Measurements from ENCODE around the gene RAB6A. TPM values are rescaled to one million over a fixed set of nuclear protein-coding genes. Genes with fewer than 3 reads are reported as not detected.

Gene RAB6A
- total RNA-seq, 6 experiments from 2014 or later = 59.3 to 163 (median 81.7) TPM

DNA sequence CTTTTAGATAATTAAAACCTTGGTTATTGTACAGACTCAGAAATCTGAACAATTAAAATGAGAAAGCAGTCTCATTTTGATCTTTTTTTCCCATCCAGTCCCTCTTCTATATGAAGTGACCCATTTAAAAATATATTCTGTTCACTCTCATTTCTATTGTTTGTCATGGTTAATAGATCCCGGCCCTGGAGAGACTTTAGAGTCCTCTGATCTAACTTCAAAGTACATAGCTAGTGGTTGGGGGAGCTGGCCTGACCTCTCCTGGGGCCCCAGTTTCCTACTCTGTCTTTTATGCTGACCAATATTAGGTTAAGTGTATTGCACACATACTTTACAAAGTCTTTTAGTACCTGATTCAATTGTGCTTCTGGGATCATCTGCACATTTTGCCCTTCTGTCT is 40.3 kb upstream of the RAB6A start:
- no peak for DNase-seq
- 58% methylated on average over 1 of the region's 1 CpG for WGBS (ENCODE audit: insufficient coverage, low coverage, low lambda C conversion rate, missing lambda C conversion rate)
- no peaks in the 10 kb centered on the region for H3K4me1 ChIP-seq
- intact Hi-C loops (cut with DNase I) = no loop called here
- H3K4me3 ChIP-seq = no peak overlapping the region
- no peak overlapping the region for H3K27ac ChIP-seq
- no peak for ATAC-seq
- TF ChIP-seq POLR2A (IDR thresholded peaks at IDR 0.05) (no peak), CTCF (IDR thresholded peaks at IDR 0.05) (no peak)
- no peaks in the 10 kb centered on the region for H3K36me3 ChIP-seq
- H3K9me3 ChIP-seq = no peaks in the 10 kb centered on the region
- no peaks in the 10 kb centered on the region for H3K27me3 ChIP-seq

GRCh38 chr11:73800276-73800806 is 39.5 kb upstream of the RAB6A start:
- intact Hi-C loops (cut with DNase I) = no loop called here
- Histone ChIP-seq H3K27ac (no peak overlapping the region), H3K4me3 (no peak overlapping the region), H3K27me3 (no peaks in the 10 kb centered on the region), H3K4me1 (no peaks in the 10 kb centered on the region), H3K9me3 (no peaks in the 10 kb centered on the region), H3K36me3 (no peaks in the 10 kb centered on the region)
- TF ChIP-seq POLR2A (IDR thresholded peaks at IDR 0.05) (no peak), CTCF (IDR thresholded peaks at IDR 0.05) (no peak)
- no peak for DNase-seq
- 100% methylated on average over 2 of the region's 4 CpGs for WGBS (ENCODE audit: insufficient coverage, low coverage, low lambda C conversion rate, missing lambda C conversion rate)
- no peak for ATAC-seq

- Histone ChIP-seq H3K4me1 (no peaks in the 10 kb centered on the region), H3K36me3 (no peaks in the 10 kb centered on the region), H3K27me3 (no peaks in the 10 kb centered on the region), H3K27ac (no peak overlapping the region), H3K9me3 (no peaks in the 10 kb centered on the region), H3K4me3 (no peak overlapping the region)
- intact Hi-C loops (cut with DNase I) = no loop called here
- ATAC-seq = peak in 1 of 4 donors; percentile 41
- DNase-seq = no peak
- WGBS (ENCODE audit: insufficient coverage, low coverage, low lambda C conversion rate, missing lambda C conversion rate) = 80% methylated on average over 2 of the region's 10 CpGs
- TF ChIP-seq CTCF (IDR thresholded peaks at IDR 0.05) = no peak
- no peak for TF ChIP-seq POLR2A (IDR thresholded peaks at IDR 0.05)
Observed at GRCh38 chr11:73797457-73797856, 36.6 kb upstream of the RAB6A start.

- DNase-seq (no peak), ATAC-seq (peak in 1 of 4 donors; percentile 38)
- 95% methylated on average over 3 of the region's 19 CpGs for WGBS (ENCODE audit: insufficient coverage, low coverage, low lambda C conversion rate, missing lambda C conversion rate)
- no peaks in the 10 kb centered on the region for H3K4me1 ChIP-seq
- TF ChIP-seq CTCF (IDR thresholded peaks at IDR 0.05) (no peak), POLR2A (IDR thresholded peaks at IDR 0.05) (no peak)
- H3K9me3 ChIP-seq = no peaks in the 10 kb centered on the region
- no peak overlapping the region for H3K27ac ChIP-seq
- intact Hi-C loops (cut with DNase I) = no loop called here
- no peak overlapping the region for H3K4me3 ChIP-seq
- no peaks in the 10 kb centered on the region for H3K36me3 ChIP-seq
- H3K27me3 ChIP-seq = no peaks in the 10 kb centered on the region
Observed at GRCh38 chr11:73795925-73796632, 35.2 kb upstream of the RAB6A start.
